GM19467 (cell line): Measurements from ENCODE around the gene SFXN1.

Source experiments
- ATAC-seq: cut with Tn5 transposase; IDR thresholded peaks from one replicate; pipeline ENCODE4 v1.9.1; 2021; ENCODE audit warnings: mild to moderate bottlenecking, moderate library complexity; ENCODE audit not compliant: unreplicated experiment

Gene SFXN1

DNA sequence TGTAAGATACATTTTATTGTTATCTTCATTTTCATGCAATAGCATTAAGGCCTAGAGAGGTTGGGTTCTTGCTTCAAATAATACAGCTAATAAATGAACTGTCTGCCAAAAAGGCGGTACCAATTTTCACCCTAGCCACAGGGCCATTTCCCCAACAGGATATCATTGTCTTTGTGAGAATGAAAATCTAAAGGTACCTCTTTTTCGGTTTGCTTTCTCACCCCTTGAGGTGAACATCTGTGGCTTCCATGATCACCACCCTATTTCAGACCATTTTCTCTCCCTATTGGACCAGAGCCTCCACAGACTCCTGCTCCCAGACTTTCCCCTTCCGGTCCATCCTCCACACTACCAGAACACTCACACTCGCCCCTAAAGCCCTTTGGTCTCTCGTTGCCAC lies 60.2 kb downstream of the SFXN1 start:
- no peak for ATAC-seq

DNA sequence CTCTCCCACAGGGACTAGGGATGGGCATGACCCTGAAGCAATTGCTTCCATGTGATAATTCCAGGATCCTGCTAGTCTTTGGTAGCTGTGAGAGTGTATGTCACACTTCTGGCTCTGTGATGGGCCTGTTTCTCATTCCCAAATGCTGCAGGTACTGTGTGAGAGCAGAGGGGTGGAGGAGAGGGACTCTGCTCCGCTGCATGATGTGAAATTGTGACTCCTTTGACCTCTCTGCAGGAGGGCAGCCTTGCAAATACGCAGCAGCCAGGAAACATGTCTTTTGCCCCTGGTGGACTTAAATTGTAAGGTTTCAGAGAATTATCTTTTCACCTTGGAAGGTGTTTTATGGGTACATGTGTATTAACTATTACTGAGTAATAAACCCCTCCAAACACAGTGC lies 61.6 kb downstream of the SFXN1 start:
- no peak for ATAC-seq

DNA sequence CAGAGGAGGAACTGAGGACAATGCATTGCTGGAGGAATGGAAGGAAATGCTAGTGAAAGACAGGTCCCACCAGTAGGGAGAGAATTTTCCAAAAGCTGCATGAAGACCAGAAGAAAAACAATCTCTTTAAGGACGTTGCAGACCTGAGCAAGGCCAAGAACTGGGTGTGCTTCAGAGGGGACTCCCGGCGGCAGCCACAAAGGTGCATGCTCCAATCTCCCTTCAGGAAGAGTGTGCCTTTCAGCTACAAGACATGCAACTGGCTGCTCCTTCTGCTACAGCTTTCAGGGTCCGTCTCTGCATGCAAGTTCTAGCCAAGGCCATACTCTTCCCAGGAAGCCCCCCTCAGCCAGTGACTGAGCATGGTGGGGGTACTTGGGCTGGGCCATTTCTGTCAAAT lies 62.9 kb downstream of the SFXN1 start:
- no peak for ATAC-seq

DNA sequence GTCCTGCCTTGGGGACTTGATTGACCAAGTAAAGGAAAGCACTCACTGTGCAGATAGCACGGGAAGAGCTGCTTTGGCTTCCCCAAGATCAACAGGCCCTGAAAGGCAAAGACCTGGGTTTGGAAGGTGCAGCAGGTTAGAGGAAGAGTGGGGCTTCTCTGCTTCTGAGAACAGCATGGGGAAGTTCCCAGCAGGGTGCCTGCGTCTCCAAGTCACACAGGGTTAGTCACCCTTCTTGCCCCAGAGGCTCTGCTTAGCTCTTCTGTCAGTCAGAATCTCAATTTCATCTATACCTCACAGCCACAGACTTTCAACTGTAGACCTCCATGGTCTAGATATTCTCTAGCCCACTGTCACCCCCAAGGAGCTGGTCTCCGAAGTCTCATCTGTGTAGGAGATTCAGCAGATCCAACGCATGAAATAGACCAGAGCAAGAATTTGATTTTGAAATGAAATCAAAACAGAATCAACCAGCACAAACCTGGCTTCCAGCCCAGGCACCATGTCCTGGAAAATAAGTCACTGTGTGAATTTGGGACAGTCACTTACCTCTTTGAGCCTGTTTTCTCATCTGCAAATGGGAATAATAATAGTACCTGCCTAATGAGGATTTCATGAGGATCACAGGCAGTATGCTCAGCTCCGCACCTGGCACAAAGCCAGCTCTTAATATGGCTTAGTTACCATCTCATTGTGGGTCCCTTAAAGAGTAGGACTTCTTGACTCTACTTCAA lies 64.0 kb downstream of the SFXN1 start:
- no peak for ATAC-seq

DNA sequence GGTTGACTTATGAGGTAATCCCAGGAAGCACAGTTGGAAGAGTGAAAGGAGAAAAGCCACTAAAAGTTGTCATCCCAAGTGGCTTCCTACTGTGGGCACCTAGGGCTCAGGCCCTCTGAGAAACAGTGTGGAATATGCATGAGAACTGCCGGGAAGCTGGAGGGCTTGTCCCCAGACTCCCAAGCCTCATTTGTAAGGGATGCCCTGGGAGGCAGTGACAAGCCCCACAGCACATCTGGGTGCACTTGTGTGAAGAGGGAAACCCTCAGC lies 64.5 kb downstream of the SFXN1 start:
- ATAC-seq = no peak

DNA sequence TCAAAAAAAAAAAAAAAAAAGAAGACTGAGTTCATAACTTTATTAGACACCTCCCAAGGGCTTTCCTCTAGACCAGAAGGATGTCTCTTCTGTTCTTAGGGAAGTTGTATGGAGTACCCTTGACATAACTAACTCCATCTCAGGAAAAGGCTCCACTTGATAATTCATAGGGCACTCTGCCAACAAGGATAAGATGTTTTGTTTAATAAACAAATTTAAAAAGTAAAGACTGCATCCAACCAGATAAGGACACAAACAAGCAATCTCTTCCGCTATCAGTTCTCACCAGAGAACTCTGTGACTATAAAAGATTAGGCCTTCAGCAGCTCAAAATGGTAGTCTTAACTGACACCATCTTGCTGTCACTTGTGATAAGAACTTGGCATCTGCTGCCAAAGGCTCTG lies 65.8 kb downstream of the SFXN1 start:
- ATAC-seq = no peak

DNA sequence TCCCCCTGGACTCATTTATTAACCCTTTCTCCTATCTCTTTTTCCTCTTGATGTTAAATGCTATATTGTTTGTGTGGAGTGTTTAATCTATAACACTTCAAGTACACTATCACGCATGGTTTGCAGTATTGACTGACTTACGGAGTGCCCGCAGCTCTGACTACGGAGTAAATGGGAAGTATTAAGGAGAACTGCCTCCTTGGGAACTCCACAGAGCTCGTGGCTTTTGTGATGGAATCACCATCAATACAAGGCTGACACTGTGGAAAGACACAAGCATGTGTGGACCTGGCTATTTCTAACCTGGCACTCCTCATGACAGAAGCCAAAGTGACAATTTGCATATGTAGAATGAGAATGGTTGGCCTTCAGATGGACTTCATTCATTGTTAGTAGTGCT lies 66.2 kb downstream of the SFXN1 start:
- no peak for ATAC-seq

DNA sequence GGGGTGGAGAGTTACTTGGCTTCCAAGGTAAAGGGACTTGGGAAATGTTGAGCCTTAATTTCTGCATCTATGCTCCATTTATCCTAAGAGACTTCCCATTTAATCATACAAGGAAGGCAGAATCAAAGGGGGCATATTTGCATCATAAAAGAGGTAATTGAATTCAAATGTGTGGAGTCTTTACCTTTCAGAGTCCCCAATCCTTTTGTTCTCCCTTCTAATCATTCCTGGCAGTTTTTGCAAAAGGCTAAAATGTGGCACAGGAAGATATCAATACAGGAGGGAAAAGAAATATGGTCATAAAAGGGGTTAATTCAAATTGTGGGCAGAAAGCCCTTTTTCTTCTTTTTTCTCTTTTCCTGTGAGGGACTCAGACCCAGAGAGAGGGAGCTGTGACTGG lies 69.5 kb downstream of the SFXN1 start:
- ATAC-seq = no peak

DNA sequence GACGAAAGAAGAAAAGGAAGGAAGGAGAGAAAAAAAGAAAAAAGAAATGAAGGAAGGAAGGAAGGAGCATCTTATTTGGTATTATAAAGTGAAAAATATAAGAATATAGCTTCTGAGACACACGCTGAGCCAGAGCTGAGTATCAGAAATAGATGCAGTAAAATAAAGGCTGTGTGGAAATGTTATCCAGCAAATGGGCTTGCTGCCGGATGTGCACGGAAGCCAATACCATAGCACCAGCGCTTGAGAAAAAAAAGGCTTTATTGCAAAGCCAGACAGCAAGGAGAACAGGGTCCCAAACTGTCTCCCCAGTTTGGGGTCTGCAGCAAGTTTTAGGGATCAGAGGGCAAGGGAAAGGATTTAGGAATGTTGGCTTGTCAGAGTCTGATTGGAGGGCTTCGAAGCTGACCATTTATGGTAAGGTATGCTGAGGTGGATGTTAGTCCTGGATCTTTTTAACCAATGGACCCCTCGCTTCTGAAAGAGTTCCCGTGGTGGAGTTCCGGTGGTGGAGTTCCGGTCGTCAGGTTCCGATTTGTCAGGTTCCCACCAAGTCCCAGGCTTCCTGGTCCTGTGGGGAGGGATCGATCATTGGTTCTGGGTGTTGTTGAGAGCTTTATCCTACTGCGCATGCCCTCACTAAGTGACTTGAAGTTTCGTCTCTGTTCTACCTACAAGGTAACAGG lies 70.4 kb downstream of the SFXN1 start:
- no peak for ATAC-seq

DNA sequence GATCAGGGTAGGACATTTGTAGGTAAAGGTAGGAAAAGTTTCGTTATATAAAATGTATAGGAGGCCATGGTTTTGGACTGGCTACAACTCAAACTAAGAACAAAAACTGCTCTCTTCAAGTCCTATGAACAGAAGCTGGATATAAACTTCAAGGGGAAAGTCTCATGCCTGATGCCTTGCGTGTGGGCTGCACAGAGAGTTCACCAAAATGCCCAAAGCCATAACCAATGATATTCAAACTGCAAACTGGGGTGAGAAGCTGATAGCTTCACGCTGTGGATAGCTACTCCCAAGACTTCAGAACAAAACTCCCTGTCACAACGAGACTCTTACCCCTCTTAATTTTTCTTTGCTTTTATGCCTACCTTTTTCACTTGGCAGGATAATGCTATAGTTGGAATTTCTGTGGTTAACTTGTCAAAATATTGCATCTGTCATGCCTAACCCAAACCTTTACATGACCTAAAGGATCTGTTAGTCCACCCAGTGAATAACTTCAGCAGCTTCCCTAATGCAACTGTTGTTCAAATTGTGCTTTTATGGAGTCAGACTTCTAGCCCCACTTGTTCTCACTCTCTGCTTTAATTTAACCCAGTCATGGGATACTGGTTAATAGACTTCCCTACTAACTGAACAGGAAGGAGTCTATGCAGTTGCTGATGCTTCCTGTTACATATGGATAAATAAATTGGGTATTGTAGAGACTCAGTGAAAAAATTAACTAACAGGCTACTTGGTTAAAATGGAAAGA lies 71.9 kb downstream of the SFXN1 start:
- no peak for ATAC-seq

DNA sequence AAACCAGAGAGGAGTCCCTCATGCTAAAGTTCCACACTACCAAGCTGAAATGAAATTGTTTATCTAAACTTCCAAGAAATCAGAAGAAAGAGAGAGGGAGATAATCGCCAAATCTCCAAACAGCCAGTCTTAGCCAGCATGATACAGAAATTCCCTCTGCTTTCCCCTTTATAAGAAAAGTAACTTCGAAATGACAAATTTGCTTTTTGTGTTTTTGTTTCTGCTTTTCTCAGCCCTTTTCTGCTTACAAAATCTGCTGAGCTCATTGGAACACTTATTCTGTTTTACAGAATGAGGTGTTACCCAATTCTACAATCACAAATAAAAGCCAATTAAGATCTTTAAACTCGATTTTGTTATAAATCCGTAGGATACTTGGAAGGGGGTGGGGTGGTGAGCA lies 72.9 kb downstream of the SFXN1 start:
- no peak for ATAC-seq

DNA sequence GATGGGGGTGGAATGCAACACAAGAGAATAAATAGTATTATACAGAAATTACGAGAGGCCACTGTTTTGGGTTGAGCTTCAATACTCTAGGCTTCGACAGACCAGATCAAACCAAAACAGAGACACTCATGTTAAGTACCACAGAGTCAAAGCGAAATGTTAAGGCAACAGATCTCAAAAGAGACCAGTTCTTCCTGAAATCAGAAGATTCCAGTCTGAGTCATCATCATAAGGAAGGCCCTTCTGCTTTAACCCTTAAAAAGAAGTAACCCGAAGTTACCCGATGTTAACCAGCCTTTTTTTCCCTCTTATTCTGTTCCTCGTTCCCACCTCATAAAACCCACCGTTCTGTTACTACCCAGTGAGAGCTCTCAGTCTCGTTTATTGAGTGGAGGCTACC lies 75.9 kb downstream of the SFXN1 start:
- no peak for ATAC-seq

DNA sequence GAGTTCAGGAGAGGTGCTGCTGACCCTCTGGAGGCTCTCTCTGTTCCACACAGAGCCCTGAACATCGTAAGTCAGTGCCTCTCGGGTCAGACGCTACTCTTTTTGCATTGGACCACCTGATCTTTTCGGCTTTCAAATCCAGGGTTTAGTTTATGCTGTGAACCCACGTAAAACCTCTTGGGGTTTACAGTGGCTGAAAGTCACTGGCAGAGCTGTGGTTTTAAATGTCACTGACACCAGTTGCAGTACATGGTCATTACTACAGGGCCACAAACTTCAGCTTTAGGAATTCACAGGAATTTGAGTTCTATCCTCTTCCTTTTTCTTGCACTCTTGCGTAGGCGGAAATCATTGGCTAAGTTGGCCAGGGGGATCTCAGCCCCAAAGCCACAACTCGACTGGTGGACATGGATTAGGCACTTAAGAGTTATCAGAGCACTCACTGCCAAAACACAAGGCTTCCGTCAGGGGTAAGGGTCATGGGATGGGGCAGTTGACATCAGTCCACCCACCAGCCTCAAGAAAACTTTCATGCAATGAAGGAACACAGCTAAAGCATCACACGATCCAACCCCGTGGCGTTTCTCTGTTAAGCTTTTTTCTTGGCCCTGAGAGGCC lies 76.9 kb downstream of the SFXN1 start:
- ATAC-seq = no peak

DNA sequence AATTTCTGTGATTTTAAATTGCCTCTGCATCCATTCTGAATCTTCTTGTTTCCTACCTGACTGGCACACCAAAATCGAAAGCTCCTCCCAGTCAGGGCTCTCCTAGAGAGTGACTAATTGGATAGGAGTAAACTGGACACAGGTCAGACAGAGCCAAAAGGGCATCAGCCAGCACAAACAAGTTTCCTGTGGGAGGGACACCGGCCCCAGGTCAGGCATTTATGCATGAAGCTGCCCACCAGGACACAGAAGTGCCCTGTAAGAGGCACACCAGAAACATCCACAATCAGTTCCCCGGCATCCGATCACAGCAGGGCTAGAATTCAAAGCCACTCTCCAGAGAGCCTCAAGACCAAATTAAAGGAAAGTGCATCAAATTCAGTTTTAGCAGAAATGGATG lies 78.4 kb downstream of the SFXN1 start:
- no peak for ATAC-seq

DNA sequence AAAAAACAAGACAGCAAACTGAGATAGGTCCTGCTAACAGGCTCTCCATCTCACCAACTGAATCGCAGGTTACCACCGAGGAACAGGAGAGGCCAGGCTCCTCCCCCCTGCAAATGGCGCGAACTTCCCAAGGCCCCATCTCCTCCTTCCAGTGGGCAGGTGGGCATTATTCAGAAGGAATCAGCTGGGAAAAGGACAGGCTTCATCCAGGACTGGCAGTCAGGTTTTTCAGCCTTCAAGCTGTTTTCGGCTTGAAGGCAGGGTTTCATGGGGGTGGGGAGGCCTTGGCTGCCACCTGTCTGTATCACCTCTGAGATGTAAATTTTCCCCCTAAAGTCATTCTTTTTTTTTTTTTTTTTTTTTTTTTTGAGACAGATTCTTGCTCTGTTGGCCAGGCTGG lies 79.4 kb downstream of the SFXN1 start:
- ATAC-seq = no peak

DNA sequence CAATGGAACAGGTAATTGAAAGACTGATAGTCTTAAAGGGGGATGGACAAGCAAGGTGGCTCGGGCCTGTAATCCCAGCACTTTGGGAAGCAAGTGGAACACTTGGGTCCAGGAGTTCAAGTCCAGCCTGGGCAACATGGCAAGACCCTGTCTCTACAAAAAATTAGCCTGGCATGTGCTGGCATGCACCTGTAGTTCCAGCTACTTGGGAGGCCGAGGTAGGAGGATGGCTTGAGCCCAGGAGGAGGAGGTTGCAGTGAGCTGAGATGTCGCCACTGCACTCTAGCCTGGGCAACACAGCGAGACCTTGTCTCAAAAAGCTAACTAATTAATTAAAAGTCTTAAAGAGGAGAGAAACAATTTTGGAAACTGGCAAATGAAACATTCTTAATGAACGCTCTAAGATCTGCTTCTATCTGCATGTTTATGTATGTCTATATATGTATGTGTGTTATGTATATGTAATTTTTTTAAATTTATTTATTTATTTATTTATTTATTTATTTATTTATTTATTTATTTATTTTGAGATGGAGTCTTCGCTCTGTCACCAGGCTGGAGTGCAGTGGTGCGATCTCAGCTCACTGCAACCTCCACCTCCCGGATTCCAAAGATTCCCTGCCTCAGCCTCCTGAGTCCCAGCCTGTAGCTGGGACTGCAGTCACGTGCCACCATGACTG lies 80.6 kb downstream of the SFXN1 start:
- ATAC-seq = no peak

DNA sequence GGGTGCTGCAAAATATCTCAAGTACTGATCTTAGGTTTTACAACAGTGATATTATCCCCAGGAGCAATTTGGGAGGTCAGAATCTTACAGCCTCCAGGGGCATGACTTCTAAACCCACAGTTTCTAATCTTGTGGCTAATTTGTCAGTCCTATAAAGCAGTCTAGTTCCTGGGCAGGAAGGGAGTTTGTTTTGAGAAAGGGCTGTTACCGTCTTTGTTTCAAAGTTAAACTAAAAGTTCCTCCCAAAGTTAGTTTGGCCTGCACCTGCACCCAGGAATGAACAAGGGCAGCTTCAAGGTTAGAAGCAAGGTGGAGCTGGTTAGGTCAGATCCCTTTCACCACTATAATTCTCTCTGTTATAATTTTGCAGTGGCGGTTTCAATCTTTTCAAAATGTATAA lies 81.7 kb downstream of the SFXN1 start:
- ATAC-seq = no peak

DNA sequence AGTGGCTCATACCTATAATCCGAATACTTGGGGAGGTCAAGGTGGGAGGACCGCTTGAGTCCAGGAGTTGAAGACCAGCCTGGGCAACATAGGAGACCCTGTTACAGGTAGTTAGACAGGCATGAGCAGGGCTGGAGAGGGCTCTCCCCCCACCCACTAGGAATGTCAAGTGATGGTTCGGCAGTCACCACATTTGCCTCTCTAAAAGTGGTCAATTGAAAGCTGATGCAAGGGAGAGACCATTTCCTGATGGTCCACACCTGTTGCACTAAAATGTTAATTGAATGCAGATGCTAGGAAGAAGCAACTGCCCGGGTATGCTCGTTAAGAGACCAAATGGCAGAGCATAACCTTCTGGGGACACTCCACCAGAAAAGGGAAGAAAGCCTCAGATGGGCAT lies 82.7 kb downstream of the SFXN1 start:
- no peak for ATAC-seq

DNA sequence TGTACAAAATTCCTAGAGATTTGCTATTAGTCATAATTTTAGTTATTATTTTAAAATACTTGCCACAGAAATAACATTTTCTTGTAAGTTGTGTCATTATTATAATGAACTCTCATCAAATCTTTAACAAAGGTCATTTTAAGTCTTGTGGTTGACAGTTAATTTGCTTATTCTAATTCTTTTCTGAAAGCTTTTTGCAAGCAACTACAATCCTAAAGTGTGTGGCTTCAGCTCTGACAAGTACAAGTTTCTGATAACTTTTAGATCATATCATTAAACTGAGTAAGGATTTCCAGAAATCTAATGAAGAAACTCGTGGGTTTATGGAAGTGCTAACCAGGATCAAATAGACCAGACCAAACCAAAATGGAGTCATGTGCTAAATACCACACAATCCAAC lies 86.4 kb downstream of the SFXN1 start:
- no peak for ATAC-seq

DNA sequence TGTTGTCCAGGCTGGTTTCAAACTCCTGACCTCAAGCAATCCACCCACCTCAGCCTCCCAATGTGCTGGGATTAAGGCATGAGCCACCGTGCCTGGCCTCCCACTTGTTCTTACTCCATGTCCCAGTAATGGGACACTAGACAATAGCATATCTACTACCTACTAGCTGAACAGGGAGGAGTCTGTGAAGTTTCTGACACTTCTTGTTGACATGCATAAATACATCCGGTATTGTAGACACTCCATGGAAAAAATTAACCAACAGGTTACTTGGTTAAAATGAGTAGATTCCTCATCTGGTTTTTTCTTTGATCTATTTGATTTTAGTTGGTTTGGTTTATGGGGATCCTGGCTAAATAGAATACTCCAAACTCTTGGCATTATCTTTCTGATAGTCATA lies 88.3 kb downstream of the SFXN1 start:
- no peak for ATAC-seq

DNA sequence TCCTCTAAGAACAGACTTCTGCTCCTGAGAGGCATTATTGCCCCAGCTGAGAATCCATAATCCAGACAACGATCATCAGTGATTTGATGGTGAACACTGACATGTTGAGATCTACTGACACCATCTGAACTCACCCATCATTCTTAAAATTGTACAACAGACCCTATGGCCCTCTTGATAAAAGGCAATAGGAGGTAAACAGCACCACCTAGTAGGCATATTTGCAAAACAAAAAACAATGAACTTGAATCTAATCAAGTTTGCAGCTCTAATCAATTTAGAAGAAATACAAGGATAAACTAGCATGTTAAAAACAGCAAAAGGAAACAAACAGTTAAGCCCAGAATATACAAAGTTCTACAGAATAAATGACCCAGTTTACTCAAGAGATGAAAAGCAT lies 89.6 kb downstream of the SFXN1 start:
- ATAC-seq = no peak
